ENCODE data around the gene TUBB4B.
"Not testable (repeated sequence)": the region's sequence is repeated elsewhere in the genome, so short reads cannot be mapped to it uniquely, and the experiment has no call there.

DNA sequence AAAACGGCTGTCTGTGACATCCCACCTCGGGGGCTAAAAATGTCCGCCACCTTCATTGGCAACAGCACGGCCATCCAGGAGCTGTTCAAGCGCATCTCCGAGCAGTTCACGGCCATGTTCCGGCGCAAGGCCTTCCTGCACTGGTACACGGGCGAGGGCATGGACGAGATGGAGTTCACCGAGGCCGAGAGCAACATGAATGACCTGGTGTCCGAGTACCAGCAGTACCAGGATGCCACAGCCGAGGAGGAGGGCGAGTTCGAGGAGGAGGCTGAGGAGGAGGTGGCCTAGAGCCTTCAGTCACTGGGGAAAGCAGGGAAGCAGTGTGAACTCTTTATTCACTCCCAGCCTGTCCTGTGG, 2.2 kb downstream of the TUBB4B start:
- not testable (repeated sequence) for TF ChIP-seq EZH2phosphoT487 (conservative IDR thresholded peaks at IDR 0.05; ENCODE audit: low read length)
- TF ChIP-seq, protein P1, sequence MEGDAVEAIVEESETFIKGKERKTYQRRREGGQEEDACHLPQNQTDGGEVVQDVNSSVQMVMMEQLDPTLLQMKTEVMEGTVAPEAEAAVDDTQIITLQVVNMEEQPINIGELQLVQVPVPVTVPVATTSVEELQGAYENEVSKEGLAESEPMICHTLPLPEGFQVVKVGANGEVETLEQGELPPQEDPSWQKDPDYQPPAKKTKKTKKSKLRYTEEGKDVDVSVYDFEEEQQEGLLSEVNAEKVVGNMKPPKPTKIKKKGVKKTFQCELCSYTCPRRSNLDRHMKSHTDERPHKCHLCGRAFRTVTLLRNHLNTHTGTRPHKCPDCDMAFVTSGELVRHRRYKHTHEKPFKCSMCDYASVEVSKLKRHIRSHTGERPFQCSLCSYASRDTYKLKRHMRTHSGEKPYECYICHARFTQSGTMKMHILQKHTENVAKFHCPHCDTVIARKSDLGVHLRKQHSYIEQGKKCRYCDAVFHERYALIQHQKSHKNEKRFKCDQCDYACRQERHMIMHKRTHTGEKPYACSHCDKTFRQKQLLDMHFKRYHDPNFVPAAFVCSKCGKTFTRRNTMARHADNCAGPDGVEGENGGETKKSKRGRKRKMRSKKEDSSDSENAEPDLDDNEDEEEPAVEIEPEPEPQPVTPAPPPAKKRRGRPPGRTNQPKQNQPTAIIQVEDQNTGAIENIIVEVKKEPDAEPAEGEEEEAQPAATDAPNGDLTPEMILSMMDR (IDR thresholded peaks at IDR 0.05; ENCODE audit: insufficient read depth, low read length, poor library complexity, severe bottlenecking): not testable (repeated sequence)
